MG63 (cell line): Measurements from ENCODE around the gene NARF. TPM values are rescaled to one million over a fixed set of nuclear protein-coding genes. Genes with fewer than 3 reads are reported as not detected.

ENCODE experiments used
- DNase-seq: peaks from one replicate; pipeline ENCODE4 v3.0.0-alpha.2; 2020
- H3K27me3 ChIP-seq: fragments of 250-450 bp; sonication (Bioruptor Pico); 2 replicates; pipeline ENCODE4 v1.5.1; 2020; ENCODE audit warnings: mild to moderate bottlenecking, moderate library complexity
- H3K36me3 ChIP-seq: fragments of 250-450 bp; sonication (Bioruptor Pico); 2 replicates; pipeline ENCODE4 v1.5.1; 2020; ENCODE audit warnings: mild to moderate bottlenecking, moderate library complexity
- H3K4me3 ChIP-seq: fragments of 250-450 bp; sonication (Bioruptor Pico); 2 replicates; pipeline ENCODE4 v1.5.1; 2020; ENCODE audit warnings: mild to moderate bottlenecking, moderate library complexity
- H3K9me3 ChIP-seq: fragments of 250-450 bp; sonication (Bioruptor Pico); 2 replicates; pipeline ENCODE4 v1.5.1; 2020; ENCODE audit warnings: mild to moderate bottlenecking, moderate library complexity
- total RNA-seq: library from RNA; depleted of rRNA; stranded (reverse); fragments of >200 nt; shearing (Covaris generic); gene quantifications from 2 replicates; pipeline ENCODE4 v1.2.3, GENCODE V29; 2014; ENCODE audit warnings: low replicate concordance

The NARF gene
- total RNA-seq, 1 experiment from 2014 or later, result 33.7 TPM

GRCh38 chr17:82424863-82425159 lies 33.7 kb upstream of the NARF start:
- Histone ChIP-seq H3K36me3 (no peaks in the 10 kb centered on the region), H3K9me3 (no peaks in the 10 kb centered on the region), H3K4me3 (no peak overlapping the region), H3K27me3 (no peaks in the 10 kb centered on the region)
- DNase-seq, result no peak

DNA sequence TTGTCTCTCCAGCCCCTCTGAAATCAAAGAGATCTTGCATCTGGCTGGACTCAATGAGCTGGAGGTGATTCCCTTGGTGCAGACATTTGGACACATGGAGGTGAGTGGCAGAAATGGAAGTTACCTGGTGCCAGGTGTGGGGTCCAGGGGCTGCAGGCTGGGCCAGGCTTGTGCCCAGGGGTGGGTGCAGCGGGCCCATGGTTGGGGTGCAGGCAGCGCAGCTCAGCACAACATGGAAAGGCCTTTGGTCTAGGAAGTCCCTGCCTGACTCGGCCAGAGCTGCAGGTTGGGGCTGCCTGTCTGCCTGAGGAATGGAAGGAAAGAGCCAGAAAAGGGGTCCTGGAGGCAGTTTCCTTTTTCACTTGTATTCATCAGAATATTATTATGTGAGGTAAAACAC lies 30.0 kb upstream of the NARF start:
- no peak for DNase-seq
- Histone ChIP-seq H3K27me3 (no peaks in the 10 kb centered on the region), H3K36me3 (no peaks in the 10 kb centered on the region), H3K4me3 (no peak overlapping the region), H3K9me3 (no peaks in the 10 kb centered on the region)

DNA sequence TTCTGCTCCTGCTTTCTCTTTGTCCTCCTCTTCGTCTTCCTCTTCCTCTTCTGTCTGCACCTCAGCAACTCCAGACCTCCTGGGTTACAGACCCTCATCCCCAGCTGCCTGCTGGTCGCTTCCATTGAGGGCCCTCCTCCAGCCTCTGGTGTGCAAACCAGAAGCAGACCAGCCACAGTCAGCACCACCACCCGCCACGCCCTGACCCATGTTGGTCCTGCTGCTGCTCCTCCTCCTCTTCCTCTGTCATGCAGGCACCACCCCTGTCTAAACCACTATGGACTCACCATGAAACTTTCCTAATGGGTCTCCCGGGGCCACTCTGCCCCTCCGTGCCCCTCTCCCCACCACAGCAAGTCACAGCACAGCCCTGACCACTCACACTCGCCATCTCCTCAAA lies 28.7 kb upstream of the NARF start:
- H3K4me3 ChIP-seq, result no peak overlapping the region
- H3K27me3 ChIP-seq, result no peaks in the 10 kb centered on the region
- no peaks in the 10 kb centered on the region for H3K36me3 ChIP-seq
- DNase-seq, result no peak
- H3K9me3 ChIP-seq, result no peaks in the 10 kb centered on the region

GRCh38 chr17:82432017-82432416 lies 26.5 kb upstream of the NARF start:
- Histone ChIP-seq H3K9me3 (no peaks in the 10 kb centered on the region), H3K27me3 (no peaks in the 10 kb centered on the region), H3K4me3 (no peak overlapping the region), H3K36me3 (no peaks in the 10 kb centered on the region)
- no peak for DNase-seq

- DNase-seq, result no peak
- H3K9me3 ChIP-seq, result no peaks in the 10 kb centered on the region
Measured at GRCh38 chr17:82433560-82434215, 24.9 kb upstream of the NARF start.

DNA sequence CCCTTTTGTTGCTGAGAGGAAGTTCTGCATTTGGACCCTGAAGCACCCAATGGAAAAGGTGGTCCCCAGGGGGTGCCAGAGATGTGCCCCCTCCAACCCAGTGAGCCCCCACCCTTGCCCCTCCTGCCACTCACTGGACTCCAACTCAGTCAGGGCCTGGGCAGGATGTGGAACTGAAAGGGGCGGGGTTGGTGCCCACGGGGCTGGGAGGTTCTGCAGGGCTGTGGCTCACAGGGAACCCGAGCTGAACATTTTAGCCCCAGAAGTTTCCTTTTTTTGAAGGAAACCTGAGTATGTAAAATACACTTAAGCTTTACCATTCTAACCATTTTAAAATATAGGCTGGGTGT lies 24.4 kb upstream of the NARF start:
- DNase-seq, result no peak

More at GRCh38 chr17:82433560-82434215, 24.9 kb upstream of the NARF start:
- no peaks in the 10 kb centered on the region for H3K36me3 ChIP-seq
- no peaks in the 10 kb centered on the region for H3K27me3 ChIP-seq
- no peak overlapping the region for H3K4me3 ChIP-seq

DNA sequence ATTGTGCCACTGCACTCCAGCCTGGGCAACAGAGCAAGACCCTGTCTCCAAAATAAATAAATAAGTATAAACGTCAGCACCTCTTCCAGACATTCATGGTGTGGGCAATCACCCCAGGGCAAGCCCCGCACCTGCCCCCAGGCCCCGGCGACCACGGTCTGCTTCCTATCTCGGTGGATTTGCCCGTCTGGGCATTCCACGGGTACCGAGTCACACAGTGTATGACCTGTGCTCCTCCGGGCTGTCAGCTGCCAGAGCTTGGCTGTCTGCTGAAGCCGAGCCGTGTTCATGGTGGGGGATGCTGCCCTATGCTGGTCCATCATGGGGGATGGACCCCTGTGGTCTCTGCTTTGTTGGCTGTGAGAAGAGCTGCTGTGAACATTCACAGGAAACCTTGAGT lies 23.4 kb upstream of the NARF start:
- Histone ChIP-seq H3K27me3 (no peaks in the 10 kb centered on the region), H3K4me3 (no peak overlapping the region), H3K9me3 (no peaks in the 10 kb centered on the region), H3K36me3 (no peaks in the 10 kb centered on the region)
- no peak for DNase-seq

More for the DNA sequence above, 24.4 kb upstream of the NARF start:
- H3K9me3 ChIP-seq, result no peaks in the 10 kb centered on the region
- H3K4me3 ChIP-seq, result no peak overlapping the region
- no peaks in the 10 kb centered on the region for H3K36me3 ChIP-seq
- no peaks in the 10 kb centered on the region for H3K27me3 ChIP-seq

- Histone ChIP-seq H3K27me3 (no peaks in the 10 kb centered on the region), H3K9me3 (no peaks in the 10 kb centered on the region), H3K36me3 (no peaks in the 10 kb centered on the region), H3K4me3 (no peak overlapping the region)
- DNase-seq, result no peak
Measured at GRCh38 chr17:82435601-82436583, 22.6 kb upstream of the NARF start.

GRCh38 chr17:82436601-82437324 lies 21.8 kb upstream of the NARF start:
- Histone ChIP-seq H3K4me3 (no peak overlapping the region), H3K27me3 (no peaks in the 10 kb centered on the region), H3K9me3 (no peaks in the 10 kb centered on the region), H3K36me3 (no peaks in the 10 kb centered on the region)
- no peak for DNase-seq

GRCh38 chr17:82437325-82437668 lies 21.2 kb upstream of the NARF start:
- Histone ChIP-seq H3K36me3 (peaks cover 1% of the 10 kb centered on the region; the same call in 1 of the 2 replicates), H3K4me3 (no peak overlapping the region), H3K9me3 (no peaks in the 10 kb centered on the region), H3K27me3 (no peaks in the 10 kb centered on the region)
- no peak for DNase-seq

DNA sequence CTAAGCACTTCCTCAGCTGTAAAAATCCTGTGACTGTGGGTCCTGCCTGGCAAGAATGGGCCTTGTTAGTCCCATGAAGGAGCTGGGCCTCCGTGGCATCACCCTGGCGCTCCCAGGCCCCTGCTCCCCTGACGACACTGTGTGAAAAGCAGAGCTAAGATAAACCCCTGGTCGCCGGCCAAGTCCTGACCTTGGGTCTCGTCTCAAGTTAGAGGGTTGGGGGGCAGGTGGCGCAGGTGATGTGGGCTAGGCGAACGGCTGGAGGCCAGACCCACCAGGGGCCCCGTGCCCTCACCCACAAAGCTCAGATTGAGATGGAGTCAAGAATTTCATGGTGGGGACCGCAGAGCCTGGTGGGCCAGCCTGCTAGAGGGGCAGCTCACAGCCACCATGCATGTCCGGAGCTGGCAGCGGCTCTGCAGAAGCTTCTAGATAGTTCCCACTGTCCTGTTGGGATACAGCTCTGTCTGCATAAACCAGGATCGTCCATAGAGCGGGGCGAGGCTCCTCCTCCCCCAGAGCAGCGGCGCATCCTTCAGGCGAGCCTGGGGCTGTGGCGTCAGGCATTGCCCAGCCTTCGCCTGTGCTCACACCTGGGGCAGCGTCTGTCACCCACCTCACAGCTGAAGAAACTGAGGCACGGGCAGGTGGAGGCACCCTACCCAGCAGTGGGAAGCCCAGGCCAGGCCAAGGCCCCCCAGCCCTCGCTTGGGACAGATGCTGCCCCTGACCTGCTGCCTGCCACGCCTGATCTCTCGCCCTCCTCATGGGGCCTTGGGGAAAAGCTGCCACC lies 19.9 kb upstream of the NARF start:
- Histone ChIP-seq H3K4me3 (no peak overlapping the region), H3K27me3 (no peaks in the 10 kb centered on the region), H3K36me3 (peaks cover 8% of the 10 kb centered on the region), H3K9me3 (no peaks in the 10 kb centered on the region)
- DNase-seq, result no peak

DNA sequence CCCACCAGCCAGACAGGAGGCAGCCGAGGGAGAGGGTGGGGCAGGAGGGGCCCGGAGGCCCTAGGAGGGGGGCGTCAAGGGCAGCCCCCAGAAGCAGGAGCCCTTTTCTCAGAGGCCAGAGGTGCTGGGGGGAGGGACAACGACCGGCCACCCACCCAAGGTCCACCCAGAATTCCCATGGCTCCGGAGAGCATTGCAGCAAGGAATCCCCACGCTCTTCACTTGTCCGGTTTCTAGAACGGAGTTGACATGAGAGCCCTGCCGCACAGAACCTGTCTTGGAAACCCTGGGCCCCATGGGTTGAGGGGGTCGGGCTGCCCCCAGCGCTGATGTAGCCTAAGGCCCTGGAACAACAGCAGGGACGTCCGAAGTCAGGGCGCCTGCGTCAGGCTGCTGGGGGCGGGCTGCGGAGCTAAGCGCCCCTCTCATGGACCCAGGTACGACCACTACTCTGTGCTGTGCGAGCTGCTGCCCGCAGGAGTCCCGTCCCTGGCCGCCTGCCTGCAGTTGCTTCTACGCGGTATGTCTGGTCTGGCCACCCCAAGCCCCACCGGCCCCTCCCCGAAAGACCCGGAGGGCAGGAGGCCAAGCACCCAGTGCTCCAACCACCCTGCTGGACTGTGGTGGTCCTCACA lies 19.2 kb upstream of the NARF start:
- Histone ChIP-seq H3K27me3 (no peaks in the 10 kb centered on the region), H3K4me3 (no peak overlapping the region), H3K36me3 (peaks cover 8% of the 10 kb centered on the region), H3K9me3 (no peaks in the 10 kb centered on the region)
- no peak for DNase-seq

GRCh38 chr17:82439829-82440365 lies 18.6 kb upstream of the NARF start:
- Histone ChIP-seq H3K36me3 (peaks cover 10% of the 10 kb centered on the region), H3K4me3 (no peak overlapping the region), H3K9me3 (no peaks in the 10 kb centered on the region), H3K27me3 (no peaks in the 10 kb centered on the region)
- DNase-seq, result no peak

DNA sequence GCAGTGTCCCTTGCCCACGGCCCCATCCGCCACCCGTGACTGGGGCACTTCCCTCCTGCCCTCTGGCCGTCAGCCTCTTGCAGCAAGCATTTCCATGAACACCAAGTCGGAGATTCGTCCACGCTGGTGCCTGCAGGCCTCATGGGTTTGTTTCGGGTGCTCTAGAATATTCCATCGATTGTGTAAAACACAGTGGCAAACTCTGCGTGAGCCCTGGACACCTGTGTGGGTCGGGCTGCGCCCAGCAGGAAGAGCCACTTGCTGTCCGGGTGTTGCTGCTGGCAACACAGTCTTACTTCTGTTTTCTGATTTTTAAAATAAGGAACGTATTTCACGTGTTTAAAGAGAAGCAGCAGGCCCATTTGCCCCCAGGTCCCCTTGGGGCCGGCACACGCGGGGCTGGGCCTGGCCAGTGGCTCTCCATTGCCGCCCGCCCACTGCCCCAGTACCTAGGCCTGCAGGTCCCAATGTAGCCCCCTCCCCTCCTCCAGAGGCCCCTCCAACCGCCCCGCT lies 18.0 kb upstream of the NARF start:
- DNase-seq, result no peak
- H3K27me3 ChIP-seq, result no peaks in the 10 kb centered on the region
- no peak overlapping the region for H3K4me3 ChIP-seq
- H3K9me3 ChIP-seq, result no peaks in the 10 kb centered on the region
- peaks cover 10% of the 10 kb centered on the region for H3K36me3 ChIP-seq

DNA sequence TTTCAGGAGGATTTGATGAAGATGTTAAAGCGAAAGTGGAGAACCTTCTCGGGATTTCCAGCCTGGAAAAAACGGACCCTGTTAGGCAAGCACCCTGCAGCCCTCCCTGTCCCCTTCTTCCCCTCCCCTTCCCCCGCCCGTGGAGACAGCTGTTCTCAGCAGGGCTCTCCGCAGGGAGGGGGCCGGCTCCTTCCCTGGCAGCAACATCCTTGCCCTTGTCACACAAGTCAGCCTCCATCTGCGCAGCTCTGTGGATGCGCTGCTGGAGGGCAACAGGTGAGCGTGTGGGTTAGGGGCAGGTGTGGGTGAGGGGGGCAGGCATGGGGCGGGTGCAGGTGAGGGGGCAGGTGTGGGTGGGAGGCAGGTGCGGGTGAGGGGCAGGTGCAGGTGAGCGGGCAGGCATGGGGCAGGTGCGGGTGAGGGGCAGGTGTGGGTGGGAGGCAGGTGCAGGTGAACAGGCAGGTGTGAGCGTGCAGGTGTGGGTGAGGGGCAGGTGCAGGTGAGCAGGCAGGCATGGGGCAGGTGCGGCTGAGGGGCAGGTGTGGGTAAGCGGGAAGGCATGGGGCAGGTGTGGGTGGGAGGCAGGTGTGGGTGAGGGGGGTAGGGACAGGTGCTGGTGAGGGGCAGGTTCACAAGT lies 17.4 kb upstream of the NARF start:
- H3K27me3 ChIP-seq, result no peaks in the 10 kb centered on the region
- H3K4me3 ChIP-seq, result no peak overlapping the region
- no peaks in the 10 kb centered on the region for H3K9me3 ChIP-seq
- H3K36me3 ChIP-seq, result peaks cover 16% of the 10 kb centered on the region
- no peak for DNase-seq
